PC-9 (cell line): Measurements from ENCODE around the gene PTPN9.

Experiments used
- CTCF ChIP-seq: fragments of 200-600 bp; sonication (generic); conservative IDR thresholded peaks from 2 replicates; pipeline ENCODE4 v1.6.1; 2017; ENCODE audit warnings: mixed run types, antibody characterized with exemption, mild to moderate bottlenecking, moderate library complexity
- EZH2 ChIP-seq: fragments of 200-600 bp; sonication (generic); IDR thresholded peaks from 2 replicates; pipeline ENCODE4 v1.8.0; 2017; ENCODE audit warnings: antibody characterized with exemption, low read depth

DNA sequence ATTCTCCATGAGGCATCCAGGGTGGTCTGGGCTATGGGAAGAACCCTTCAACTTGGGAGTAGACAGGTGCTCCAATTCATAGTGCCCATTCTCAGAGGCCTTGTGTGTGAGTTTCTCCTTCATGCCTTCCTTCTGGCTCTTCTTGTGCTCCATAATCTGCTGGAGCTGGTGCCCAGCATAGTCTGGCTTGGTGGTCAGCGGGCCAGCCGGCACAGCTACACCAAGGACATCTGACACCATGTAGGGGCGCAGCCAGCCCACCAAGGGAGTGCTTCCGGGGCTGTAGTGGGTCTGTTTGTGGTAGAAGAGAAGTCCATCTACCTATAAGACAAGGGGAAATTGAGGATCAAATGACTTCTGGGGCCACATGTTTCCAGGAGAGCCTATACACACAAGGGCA lies 19.2 kb upstream of the PTPN9 start:
- TF ChIP-seq EZH2 (no peak), CTCF (no peak)
